Left lung (tissue), 10 donors: Measurements from ENCODE around the gene POLDIP3. TPM values are rescaled to one million over a fixed set of nuclear protein-coding genes. Genes with fewer than 3 reads are reported as not detected.

Experiments used
- ATAC-seq: fragments of 200-7000 bp; cut with Tn5 transposase; one replicate; pipeline ENCODE4 v1.9.1; 2020; ENCODE audit warnings: moderate library complexity
- DNase-seq, 4 donors: peaks; one replicate each; pipeline ENCODE4 v3.0.0-alpha.2; 2013 to 2020
- H3K27ac ChIP-seq, 2 donors: fragments of 200-600 bp; sonication (generic) in 1 of 2; one replicate each; pipeline versions ENCODE4 v1.5.0 to v1.8.0; 2020 to 2021
- H3K27me3 ChIP-seq, 2 donors: fragments of 200-600 bp; sonication (generic) in 1 of 2; one replicate each; pipeline versions ENCODE4 v1.5.0 to v1.8.0; 2020 to 2021
- H3K36me3 ChIP-seq, 2 donors: fragments of 200-600 bp; sonication (generic) in 1 of 2; one replicate each; pipeline versions ENCODE4 v1.5.0 to v1.8.0; 2020 to 2021
- H3K4me1 ChIP-seq, 2 donors: fragments of 200-600 bp; one replicate each; pipeline ENCODE4 v1.8.0; 2021
- H3K4me3 ChIP-seq, 2 donors: fragments of 200-600 bp; sonication (generic) in 1 of 2; one replicate each; pipeline versions ENCODE4 v1.5.0 to v1.8.0; 2020 to 2021; ENCODE audit warnings: mild to moderate bottlenecking in 1 of 2
- H3K9me3 ChIP-seq, 2 donors: fragments of 200-600 bp; sonication (generic) in 1 of 2; one replicate each; pipeline versions ENCODE4 v1.5.0 to v1.8.0; 2020 to 2021
- intact Hi-C, 2 donors: fragments of 100-400 bp; cut with DNase I; formaldehyde crosslinking; loops; one replicate each; pipeline versions ENCODE4 v1.11.2 to v1.14.2; 2022
- polyA plus RNA-seq, 6 donors: library from polyadenylated mRNA; unstranded; fragments of 120-200 nt; gene quantifications; one replicate each; pipeline ENCODE4 v1.2.1, GENCODE V29; 2013; ENCODE audit not compliant: insufficient read length in 6 of 6
- total RNA-seq, 2 donors: library from RNA; stranded (reverse); fragmentation: NEBNext Ultra II Directional; extraction: Animal tissue kit (Norgen Biotek cat#: 25700); gene quantifications; one replicate each; pipeline ENCODE4 v1.2.1, GENCODE V29; 2021
- TF ChIP-seq, protein P1 (sequence below), 2 donors: fragments of 200-600 bp; sonication (generic) in 1 of 2; IDR thresholded peaks; one replicate each; pipeline versions ENCODE4 v1.5.0 to v1.8.0; 2021; ENCODE audit warnings: antibody characterized with exemption in 2 of 2
- donor health status: DM: no; HTN: yes; CAD: no.
- donor health status: DM: no; HTN: no; CAD: no.

Gene POLDIP3
- total and polyA plus RNA-seq, 8 donors, result 56.6 to 126 (median 108) TPM

DNA sequence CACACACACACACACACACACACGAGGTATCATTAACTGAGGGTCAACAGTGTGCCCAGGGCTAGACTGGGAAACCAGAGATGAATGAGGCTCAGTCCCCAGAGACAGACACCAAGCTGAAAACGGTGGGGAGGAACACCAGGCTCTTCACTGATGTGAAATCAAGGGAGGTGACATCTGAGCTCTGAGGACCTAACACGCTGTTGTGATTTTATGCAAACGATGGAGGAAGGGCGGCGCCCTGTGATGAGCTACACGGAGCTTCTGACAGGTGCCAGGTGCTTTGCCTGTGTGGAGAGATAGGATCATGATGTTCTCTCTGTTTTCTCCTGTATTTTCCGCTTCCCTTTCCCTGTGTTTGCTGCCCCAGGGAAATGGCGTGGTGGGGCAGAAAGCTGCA lies 41.0 kb upstream of the POLDIP3 start:
- no peaks in the 10 kb centered on the region for H3K9me3 ChIP-seq
- H3K36me3 ChIP-seq, result no peaks in the 10 kb centered on the region
- no peak overlapping the region for H3K27ac ChIP-seq
- ATAC-seq, result no peak
- peaks cover 0 to 11% of the 10 kb centered on the region in 2 donors for H3K4me1 ChIP-seq
- intact Hi-C loops, result no loop called here
- TF ChIP-seq, protein P1, sequence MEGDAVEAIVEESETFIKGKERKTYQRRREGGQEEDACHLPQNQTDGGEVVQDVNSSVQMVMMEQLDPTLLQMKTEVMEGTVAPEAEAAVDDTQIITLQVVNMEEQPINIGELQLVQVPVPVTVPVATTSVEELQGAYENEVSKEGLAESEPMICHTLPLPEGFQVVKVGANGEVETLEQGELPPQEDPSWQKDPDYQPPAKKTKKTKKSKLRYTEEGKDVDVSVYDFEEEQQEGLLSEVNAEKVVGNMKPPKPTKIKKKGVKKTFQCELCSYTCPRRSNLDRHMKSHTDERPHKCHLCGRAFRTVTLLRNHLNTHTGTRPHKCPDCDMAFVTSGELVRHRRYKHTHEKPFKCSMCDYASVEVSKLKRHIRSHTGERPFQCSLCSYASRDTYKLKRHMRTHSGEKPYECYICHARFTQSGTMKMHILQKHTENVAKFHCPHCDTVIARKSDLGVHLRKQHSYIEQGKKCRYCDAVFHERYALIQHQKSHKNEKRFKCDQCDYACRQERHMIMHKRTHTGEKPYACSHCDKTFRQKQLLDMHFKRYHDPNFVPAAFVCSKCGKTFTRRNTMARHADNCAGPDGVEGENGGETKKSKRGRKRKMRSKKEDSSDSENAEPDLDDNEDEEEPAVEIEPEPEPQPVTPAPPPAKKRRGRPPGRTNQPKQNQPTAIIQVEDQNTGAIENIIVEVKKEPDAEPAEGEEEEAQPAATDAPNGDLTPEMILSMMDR (IDR thresholded peaks at IDR 0.05), result no peak
- peak in 1 of 4 donors; percentile 13 for DNase-seq
- no peak overlapping the region for H3K4me3 ChIP-seq
- no peaks in the 10 kb centered on the region for H3K27me3 ChIP-seq

DNA sequence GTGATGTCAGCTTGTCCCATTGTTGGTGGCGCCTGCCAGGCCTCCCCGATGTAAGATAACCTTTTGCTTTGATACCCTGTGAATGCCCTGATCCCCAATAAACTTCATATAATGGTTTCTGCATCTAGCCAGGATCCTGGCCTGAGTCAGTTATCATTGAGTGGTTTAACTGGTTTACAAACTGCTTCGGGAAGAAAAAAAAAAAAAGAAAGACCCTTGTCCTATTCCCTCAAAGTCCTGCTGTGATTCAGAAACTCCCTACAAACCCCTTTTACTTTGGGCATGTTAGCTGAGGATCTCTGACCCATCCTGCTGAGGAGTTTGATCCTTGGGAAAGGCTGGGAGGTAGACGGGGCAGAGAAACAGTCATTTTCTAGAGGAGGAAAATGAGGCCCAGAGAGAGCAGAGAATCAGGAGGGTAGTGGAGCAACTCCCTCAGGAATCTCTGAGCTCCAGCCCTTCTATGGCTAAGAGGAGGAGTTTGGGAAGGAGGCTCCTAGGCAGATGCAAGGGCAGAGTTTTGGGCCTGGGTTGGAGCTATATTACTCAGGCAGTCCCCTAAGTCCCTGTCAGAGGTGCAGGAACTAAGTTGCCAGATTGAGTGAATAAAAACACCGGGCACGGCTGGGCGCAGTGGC lies 39.9 kb upstream of the POLDIP3 start:
- Histone ChIP-seq H3K27ac (no peak overlapping the region), H3K9me3 (no peaks in the 10 kb centered on the region), H3K36me3 (no peaks in the 10 kb centered on the region), H3K4me1 (peaks cover 0 to 16% of the 10 kb centered on the region in 2 donors), H3K4me3 (no peak overlapping the region), H3K27me3 (no peaks in the 10 kb centered on the region)
- TF ChIP-seq, protein P1 (IDR thresholded peaks at IDR 0.05), result no peak
- intact Hi-C loops, result no loop called here
- ATAC-seq (no peak), DNase-seq (no peak)

DNA sequence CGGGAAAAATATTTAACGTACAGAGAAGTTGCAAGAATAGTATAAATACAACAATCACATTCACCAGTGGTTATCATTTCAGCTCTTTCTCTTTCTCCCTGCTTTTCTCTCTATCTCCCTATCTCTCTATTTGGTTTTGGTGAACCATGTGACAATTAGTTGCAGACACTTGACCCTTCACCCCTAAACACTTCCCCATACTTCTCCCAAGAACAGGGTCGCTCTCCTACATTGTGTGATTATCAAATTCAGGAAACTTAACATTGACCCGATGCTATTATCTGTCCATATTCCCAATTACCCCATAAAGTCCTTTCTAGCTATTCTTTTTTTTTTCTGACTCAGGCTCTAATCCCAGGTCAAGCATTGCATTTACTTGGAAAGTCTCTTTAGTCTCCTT lies 39.3 kb upstream of the POLDIP3 start:
- DNase-seq (no peak), ATAC-seq (no peak)
- peaks cover 0 to 18% of the 10 kb centered on the region in 2 donors for H3K4me1 ChIP-seq
- intact Hi-C loops, result no loop called here
- H3K4me3 ChIP-seq, result no peak overlapping the region
- no peaks in the 10 kb centered on the region for H3K36me3 ChIP-seq
- TF ChIP-seq, protein P1 (IDR thresholded peaks at IDR 0.05), result no peak
- no peak overlapping the region for H3K27ac ChIP-seq
- no peaks in the 10 kb centered on the region for H3K9me3 ChIP-seq
- no peaks in the 10 kb centered on the region for H3K27me3 ChIP-seq

DNA sequence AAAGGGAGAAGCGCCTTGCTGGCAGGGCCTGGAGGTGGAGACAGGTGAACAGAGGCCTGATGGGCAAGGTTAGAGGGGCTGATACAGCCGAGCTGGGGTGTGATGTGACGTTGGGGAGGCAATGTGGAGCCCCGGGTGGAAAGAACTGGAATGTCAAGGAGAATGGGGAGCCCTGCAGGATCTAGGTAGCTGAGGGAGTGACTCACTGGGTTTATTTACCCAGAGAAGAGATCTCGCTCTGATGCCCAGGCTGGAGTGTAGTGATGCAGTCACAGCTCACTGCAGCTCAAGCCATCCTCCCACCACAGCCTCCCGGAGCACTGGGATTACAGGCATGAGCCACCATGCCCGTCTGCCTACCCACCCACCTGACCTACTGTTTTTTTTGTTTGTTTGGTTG lies 36.5 kb upstream of the POLDIP3 start:
- intact Hi-C loops, result no loop called here
- ATAC-seq, result no peak
- H3K27ac ChIP-seq, result no peak overlapping the region
- H3K4me1 ChIP-seq, result peaks cover 22 to 37% of the 10 kb centered on the region in 2 donors
- H3K36me3 ChIP-seq, result no peaks in the 10 kb centered on the region
- DNase-seq, result no peak
- TF ChIP-seq, protein P1 (IDR thresholded peaks at IDR 0.05), result no peak
- no peak overlapping the region for H3K4me3 ChIP-seq
- no peaks in the 10 kb centered on the region for H3K27me3 ChIP-seq
- H3K9me3 ChIP-seq, result no peaks in the 10 kb centered on the region

DNA sequence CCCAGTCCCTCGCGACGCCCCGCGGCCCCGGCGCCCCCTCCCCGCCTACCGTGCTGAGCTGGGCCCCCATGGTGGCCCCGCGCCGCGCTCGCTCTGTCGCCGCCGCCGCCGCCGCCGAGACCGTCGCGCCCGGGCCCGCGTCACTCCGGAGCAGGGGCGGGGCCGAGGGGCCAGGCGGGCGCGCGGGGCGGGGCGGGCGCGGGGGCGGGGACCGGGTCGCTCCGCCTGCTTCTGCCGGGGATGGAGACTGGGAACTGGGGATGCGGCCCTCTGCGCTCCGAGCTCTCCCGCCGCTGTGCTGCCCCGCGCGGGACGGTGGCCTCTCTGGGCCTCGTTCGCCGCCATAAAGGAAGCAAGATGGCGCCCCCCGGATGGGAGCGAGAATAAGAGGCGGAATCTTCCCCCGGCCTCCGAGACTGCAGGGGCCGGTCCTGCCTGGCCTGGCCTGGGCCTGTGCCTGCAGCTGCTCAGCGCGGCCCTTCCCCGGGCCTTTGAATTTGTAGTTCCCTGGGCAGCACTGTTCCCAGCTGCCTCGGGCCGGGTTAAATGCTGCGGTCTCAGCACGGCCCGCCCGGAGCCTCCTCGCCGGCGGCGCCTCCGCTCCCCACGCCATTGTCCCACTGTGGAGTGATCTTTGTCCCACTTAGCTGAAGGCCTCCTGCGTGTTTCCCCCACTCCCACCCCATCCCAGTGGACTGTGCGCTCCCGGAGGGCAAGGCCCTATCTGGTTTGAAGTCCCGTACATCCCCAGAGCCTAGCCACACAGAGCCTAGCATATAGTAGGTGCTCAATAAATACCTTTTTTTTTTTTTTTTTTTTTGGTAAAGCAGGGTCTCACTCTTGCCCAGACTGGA lies 34.8 kb upstream of the POLDIP3 start, which contains the start of gene CYB5R3:
CYB5R3 (minus strand) TSS at position 147 of the 854 bp plus-strand sequence; CDS start at position 70, 77 bp downstream.
- peak; percentile 68 to 95 (median 83) for DNase-seq

More for the DNA sequence above, 34.8 kb upstream of the POLDIP3 start, which contains the start of gene CYB5R3:
- intact Hi-C loops, result no loop called here
- Histone ChIP-seq H3K27me3 (no peaks in the 10 kb centered on the region), H3K27ac (peak within 1 kb of the TSS; percentile 90 to 91), H3K36me3 (no peaks in the 10 kb centered on the region), H3K4me1 (peaks cover 38 to 53% of the 10 kb centered on the region in 2 donors), H3K9me3 (no peaks in the 10 kb centered on the region), H3K4me3 (peak within 1 kb of the TSS; percentile 64 to 81)
- ATAC-seq, result peak; percentile 74
- TF ChIP-seq, protein P1 (IDR thresholded peaks at IDR 0.05), result no peak
